AG09309 (cell line): ENCODE measurements around the gene MAD1L1.

ENCODE experiments used
- DNase-seq: peaks from one replicate; pipeline ENCODE4 v3.0.0-alpha.2; 2010; ENCODE audit warnings: low read depth
- H3K4me3 ChIP-seq: 2 replicates; pipeline ENCODE4 v1.5.1; 2011; ENCODE audit warnings: mild to moderate bottlenecking, low read depth, low read length, moderate library complexity; ENCODE audit not compliant: control insufficient read depth
- TF ChIP-seq, protein P1 (sequence below): IDR thresholded peaks from 2 replicates; pipeline ENCODE4 v1.5.1; 2011; ENCODE audit warnings: mild to moderate bottlenecking, low read depth, low read length, inconsistent platforms; ENCODE audit not compliant: insufficient read depth, control insufficient read depth; ENCODE audit errors: missing control alignments

Gene MAD1L1

DNA sequence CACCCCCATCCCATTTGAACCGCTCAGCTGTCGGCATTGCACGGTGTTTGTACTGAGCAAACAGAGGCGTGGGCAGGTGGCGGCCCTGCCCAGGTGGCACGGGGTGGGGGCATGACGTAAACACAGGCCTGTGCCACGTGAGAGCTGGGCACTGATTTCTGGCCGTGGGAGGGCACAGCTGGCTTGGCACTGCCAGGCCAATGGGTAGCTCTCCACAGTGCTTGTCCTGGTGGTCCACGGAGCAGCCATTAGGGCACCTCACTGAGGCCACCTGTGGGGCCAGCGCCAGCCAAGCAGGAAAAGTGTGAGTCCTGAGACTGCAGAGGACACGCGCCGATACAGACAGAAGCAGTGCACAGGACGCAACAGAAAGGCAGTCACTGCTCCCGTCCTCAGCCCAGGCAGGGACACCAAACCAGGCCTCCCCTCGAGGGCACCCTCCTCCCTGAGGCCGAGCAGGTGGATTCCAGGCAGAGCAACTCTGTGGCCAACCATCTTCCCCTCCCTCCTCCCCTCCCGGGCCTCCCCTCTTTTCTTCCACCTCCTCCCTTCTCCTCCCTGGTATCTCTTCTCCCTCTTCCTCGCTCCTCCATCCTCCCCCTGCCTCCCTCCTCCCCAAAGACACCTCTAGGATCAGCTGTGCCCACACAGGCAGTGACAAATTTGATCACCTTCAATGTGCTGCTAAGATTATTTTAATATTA, 303.9 kb downstream of the MAD1L1 start:
- no peak for DNase-seq
- TF ChIP-seq, protein P1, sequence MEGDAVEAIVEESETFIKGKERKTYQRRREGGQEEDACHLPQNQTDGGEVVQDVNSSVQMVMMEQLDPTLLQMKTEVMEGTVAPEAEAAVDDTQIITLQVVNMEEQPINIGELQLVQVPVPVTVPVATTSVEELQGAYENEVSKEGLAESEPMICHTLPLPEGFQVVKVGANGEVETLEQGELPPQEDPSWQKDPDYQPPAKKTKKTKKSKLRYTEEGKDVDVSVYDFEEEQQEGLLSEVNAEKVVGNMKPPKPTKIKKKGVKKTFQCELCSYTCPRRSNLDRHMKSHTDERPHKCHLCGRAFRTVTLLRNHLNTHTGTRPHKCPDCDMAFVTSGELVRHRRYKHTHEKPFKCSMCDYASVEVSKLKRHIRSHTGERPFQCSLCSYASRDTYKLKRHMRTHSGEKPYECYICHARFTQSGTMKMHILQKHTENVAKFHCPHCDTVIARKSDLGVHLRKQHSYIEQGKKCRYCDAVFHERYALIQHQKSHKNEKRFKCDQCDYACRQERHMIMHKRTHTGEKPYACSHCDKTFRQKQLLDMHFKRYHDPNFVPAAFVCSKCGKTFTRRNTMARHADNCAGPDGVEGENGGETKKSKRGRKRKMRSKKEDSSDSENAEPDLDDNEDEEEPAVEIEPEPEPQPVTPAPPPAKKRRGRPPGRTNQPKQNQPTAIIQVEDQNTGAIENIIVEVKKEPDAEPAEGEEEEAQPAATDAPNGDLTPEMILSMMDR = no peak
- no peak overlapping the region for H3K4me3 ChIP-seq

DNA sequence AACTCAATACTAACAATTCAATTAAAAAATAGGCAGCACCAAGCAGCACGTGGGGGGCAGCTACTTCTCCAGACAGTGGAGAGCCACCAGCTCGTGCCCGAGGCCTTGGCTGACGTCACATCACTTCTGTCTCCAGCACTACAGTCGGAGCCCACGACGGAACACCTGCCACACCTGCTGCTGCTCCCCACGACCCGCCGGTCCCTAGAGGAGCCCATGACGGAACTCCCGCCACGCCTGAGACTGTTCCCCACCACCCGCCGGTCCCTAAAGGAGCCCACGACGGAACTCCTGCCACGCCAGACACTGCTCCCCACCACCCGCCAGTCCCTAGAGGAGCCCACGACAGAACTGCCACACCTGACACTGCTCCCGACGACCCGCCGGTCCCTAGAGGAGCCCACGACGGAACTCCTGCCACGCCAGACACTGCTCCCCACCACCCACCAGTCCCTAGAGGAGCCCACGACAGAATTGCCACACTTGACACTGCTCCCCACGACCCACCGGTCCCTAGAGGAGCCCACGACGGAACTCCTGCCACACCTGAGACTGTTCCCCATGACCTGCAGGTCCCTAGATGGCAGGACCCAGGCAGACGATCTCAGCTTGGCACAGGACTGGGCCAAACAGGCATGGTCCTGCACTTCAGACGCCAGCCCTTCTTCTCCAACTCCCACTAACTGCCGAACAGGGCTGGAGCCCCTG, 304.7 kb downstream of the MAD1L1 start:
- no peak for DNase-seq
- no peak overlapping the region for H3K4me3 ChIP-seq
- TF ChIP-seq, protein P1 = no peak

DNA sequence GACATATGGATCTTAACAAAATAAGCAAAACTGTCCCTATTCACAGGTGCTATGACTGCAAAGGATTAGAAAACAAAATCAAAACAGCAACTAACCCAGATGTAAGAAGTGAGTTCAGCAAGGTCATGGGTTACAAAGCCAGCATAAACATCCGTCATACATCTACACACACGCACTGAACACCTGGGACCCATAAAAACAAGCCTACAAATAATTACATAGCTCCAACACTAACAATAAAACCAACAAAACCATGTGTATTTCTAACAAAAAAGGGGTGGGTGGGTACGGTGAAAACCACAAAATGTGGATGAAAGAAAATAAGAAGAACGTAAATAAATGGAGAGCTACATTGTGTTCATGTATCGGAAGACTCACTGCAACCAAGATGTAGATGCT, 305.8 kb downstream of the MAD1L1 start:
- DNase-seq = no peak
- no peak overlapping the region for H3K4me3 ChIP-seq
- TF ChIP-seq, protein P1 = no peak

DNA sequence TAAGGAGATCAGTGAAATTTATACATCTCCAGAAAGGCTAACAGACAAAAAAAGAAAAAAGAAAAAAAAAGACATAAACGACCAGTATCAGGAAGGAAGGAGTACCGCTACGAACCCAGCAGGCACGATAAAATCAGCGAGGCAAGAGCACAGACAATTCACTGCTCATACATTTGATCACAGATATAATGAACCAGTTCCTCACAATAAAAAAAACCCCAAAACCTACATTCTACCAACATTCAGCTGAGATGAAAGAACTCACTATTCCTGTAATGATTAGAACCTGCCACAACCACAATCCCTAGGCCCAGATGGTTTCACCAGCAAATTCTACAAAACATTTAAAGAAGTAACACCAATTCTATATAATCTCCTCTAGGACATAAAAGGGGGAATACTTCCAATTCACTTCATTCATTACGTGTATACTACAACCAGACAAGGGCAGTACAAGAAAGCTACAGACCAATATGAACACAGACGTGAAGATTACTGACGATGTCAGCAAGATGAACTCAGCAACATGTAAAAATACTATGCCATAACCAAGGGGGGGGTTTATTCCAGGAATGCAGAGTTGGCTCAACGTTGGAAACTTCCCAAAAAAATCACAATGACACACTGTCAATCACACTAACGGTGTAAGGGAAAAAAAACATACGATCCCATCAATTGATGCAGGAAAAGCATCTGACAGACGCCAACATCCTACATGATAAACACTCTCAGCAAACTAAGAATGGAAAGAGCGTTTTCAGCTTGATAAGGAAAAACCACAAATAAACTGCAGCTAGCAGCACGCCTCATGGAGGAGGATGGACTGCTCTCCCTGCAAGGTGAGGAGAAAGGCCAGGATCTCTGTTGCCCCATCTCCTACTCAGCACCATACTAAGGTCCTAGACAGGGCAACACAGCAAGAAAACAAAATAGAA, 306.5 kb downstream of the MAD1L1 start:
- no peak overlapping the region for H3K4me3 ChIP-seq
- DNase-seq = no peak
- TF ChIP-seq, protein P1 = no peak

DNA sequence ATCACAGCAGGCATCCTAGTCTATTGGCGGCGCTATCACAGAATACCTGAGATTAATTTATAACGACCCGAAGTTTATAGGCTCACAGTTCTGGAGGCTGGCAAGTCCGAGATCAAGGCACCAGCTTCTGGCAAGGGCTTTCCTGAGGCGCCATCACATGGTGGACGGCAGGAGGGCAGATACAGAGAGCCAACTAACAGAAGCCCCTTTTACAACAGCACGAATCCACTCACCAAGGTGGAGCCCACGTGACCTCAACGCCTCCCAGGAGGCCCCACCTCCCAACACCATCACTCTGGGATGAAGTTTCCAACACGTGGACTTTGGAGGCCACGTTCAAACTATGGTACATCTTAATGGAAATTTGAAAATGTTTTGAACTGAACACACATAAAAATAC, 307.4 kb downstream of the MAD1L1 start:
- TF ChIP-seq, protein P1 = peak; percentile 22
- no peak for DNase-seq

DNA sequence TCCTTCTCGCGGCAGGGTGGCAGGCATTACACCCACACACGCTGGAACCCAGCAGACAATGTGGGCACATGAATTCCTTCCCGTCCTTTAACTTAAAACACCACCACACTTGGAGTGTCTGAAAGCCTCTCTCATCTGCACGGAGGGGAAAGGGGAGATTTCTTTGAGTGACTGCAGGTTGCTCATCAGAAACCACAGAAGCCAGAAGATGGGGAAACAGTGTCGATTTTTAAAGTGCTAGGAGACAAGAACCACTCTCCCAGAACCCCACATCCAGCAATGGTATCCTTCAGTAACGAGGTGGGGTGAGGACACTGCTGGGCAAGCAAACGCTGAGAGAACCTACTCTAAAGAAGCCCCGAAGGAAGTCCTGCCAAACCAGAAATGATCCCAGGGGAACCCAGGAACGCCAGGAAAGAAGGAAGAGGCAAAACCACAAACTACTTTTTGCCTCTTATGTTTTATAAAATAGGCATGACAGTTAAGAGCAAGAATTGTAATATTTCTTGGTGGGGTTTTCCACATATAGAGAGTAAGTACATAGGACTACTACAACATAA, 308.4 kb downstream of the MAD1L1 start:
- no peak for DNase-seq
- no peak overlapping the region for H3K4me3 ChIP-seq
- TF ChIP-seq, protein P1 = no peak

More for the DNA sequence above, 307.4 kb downstream of the MAD1L1 start:
- no peak overlapping the region for H3K4me3 ChIP-seq
